Endometrial microvascular endothelial cells (primary cell): Measurements from ENCODE around the gene USP6NL. TPM values are rescaled to one million over a fixed set of nuclear protein-coding genes. Genes with fewer than 3 reads are reported as not detected.

Source experiments
- in situ Hi-C: cut with HindIII; loops from 2 replicates; pipeline ENCODE4 v1.10.0; 2017; ENCODE audit warnings: low sequenced_read_pairs, low pct_unique_long_range_greater_than_20kb; ENCODE audit errors: inconsistent ontology term
- total RNA-seq: library from RNA; depleted of rRNA; stranded (reverse); fragments of >200 nt; gene quantifications from one replicate; pipeline ENCODE4 v1.2.3, GENCODE V29; 2015; ENCODE audit errors: inconsistent ontology term

USP6NL gene
- total RNA-seq, 1 donor from 2014 or later, result 14.7 TPM

- in situ Hi-C loops, result no loop called here
Observed at GRCh38 chr10:11598712-11599397, 12.6 kb downstream of the USP6NL start.

- in situ Hi-C loops, result no loop called here
Observed at GRCh38 chr10:11597470-11597869, 14.0 kb downstream of the USP6NL start.

GRCh38 chr10:11595395-11595692 lies 16.1 kb downstream of the USP6NL start:
- in situ Hi-C loops, result no loop called here

- in situ Hi-C loops, result no loop called here
Observed at GRCh38 chr10:11594589-11595394, 16.7 kb downstream of the USP6NL start.

GRCh38 chr10:11593612-11594011 lies 17.8 kb downstream of the USP6NL start:
- in situ Hi-C loops, result no loop called here

GRCh38 chr10:11589738-11590137 lies 21.7 kb downstream of the USP6NL start:
- in situ Hi-C loops, result no loop called here

- in situ Hi-C loops, result no loop called here
Observed at GRCh38 chr10:11588873-11589574, 22.4 kb downstream of the USP6NL start.

- in situ Hi-C loops, result no loop called here
Observed at GRCh38 chr10:11587722-11588259, 23.7 kb downstream of the USP6NL start.

GRCh38 chr10:11586170-11586569 lies 25.3 kb downstream of the USP6NL start:
- in situ Hi-C loops, result no loop called here

- in situ Hi-C loops, result no loop called here
Observed at GRCh38 chr10:11581213-11581612, 30.2 kb downstream of the USP6NL start.

GRCh38 chr10:11579885-11580284 lies 31.6 kb downstream of the USP6NL start:
- in situ Hi-C loops, result no loop called here

GRCh38 chr10:11578802-11579255 lies 32.6 kb downstream of the USP6NL start:
- in situ Hi-C loops, result no loop called here

- in situ Hi-C loops, result no loop called here
Observed at GRCh38 chr10:11576092-11576809, 35.2 kb downstream of the USP6NL start.

- in situ Hi-C loops, result no loop called here
Observed at GRCh38 chr10:11573497-11573896, 38.0 kb downstream of the USP6NL start.

GRCh38 chr10:11570751-11571150 lies 40.7 kb downstream of the USP6NL start:
- in situ Hi-C loops, result no loop called here

- in situ Hi-C loops, result no loop called here
Observed at GRCh38 chr10:11569471-11569870, 42.0 kb downstream of the USP6NL start.

- in situ Hi-C loops, result no loop called here
Observed at GRCh38 chr10:11568578-11568977, 42.9 kb downstream of the USP6NL start.

- in situ Hi-C loops, result no loop called here
Observed at GRCh38 chr10:11564741-11565140, 46.7 kb downstream of the USP6NL start.

- in situ Hi-C loops, result no loop called here
Observed at GRCh38 chr10:11563936-11564335, 47.5 kb downstream of the USP6NL start.
